GM21367 (cell line): Measurements from ENCODE around the gene MPP2.
"Not testable (repeated sequence)": the region's sequence is repeated elsewhere in the genome, so short reads cannot be mapped to it uniquely, and the experiment has no call there.

Experiments
- ATAC-seq: cut with Tn5 transposase; IDR thresholded peaks from one replicate; pipeline ENCODE4 v1.9.1; 2021; ENCODE audit not compliant: unreplicated experiment

Gene MPP2

GRCh38 chr17:43907425-43907981 lies at the start of gene MPP2:
Gene MPP2 (minus strand): TSS chr17:43907536. CDS start chr17:43904460, 3,076 bp downstream.
- ATAC-seq: no peak

- ATAC-seq: no peak
Observed at GRCh38 chr17:43956222-43956621, 48.9 kb upstream of the MPP2 start.

- ATAC-seq: no peak
Observed at GRCh38 chr17:43953746-43954145, 46.4 kb upstream of the MPP2 start, which contains the start of gene PYY. Gene PYY (minus strand): TSS chr17:43953940. CDS start chr17:43953483, 457 bp downstream.

- ATAC-seq: no peak
Observed at GRCh38 chr17:43952724-43953666, 45.7 kb upstream of the MPP2 start.

GRCh38 chr17:43952351-43952723 lies 45.0 kb upstream of the MPP2 start:
- no peak for ATAC-seq

GRCh38 chr17:43951750-43952149 lies 44.4 kb upstream of the MPP2 start:
- ATAC-seq: no peak

- no peak for ATAC-seq
Observed at GRCh38 chr17:43950554-43950953, 43.2 kb upstream of the MPP2 start.

- ATAC-seq: no peak
Observed at GRCh38 chr17:43949781-43950180, 42.4 kb upstream of the MPP2 start.

GRCh38 chr17:43946781-43947180 lies 39.4 kb upstream of the MPP2 start:
- no peak for ATAC-seq

- ATAC-seq: no peak
Observed at GRCh38 chr17:43945074-43945829, 37.9 kb upstream of the MPP2 start.

GRCh38 chr17:43942051-43942685 lies 34.8 kb upstream of the MPP2 start, which contains the start of gene PPY:
Gene PPY (minus strand): TSS chr17:43942476. CDS start chr17:43941654, 822 bp downstream.
- no peak for ATAC-seq

- no peak for ATAC-seq
Observed at GRCh38 chr17:43940630-43941029, 33.3 kb upstream of the MPP2 start.

GRCh38 chr17:43939886-43940285 lies 32.5 kb upstream of the MPP2 start:
- ATAC-seq: no peak

- ATAC-seq: not testable (repeated sequence)
Observed at GRCh38 chr17:43939452-43939851, 32.1 kb upstream of the MPP2 start.

GRCh38 chr17:43938838-43939182 lies 31.5 kb upstream of the MPP2 start:
- no peak for ATAC-seq

GRCh38 chr17:43936434-43936833 lies 29.1 kb upstream of the MPP2 start:
- ATAC-seq: no peak

- no peak for ATAC-seq
Observed at GRCh38 chr17:43935926-43936261, 28.6 kb upstream of the MPP2 start.

- no peak for ATAC-seq
Observed at GRCh38 chr17:43935204-43935925, 28.0 kb upstream of the MPP2 start.

GRCh38 chr17:43932923-43933322 lies 25.6 kb upstream of the MPP2 start:
- no peak for ATAC-seq

- no peak for ATAC-seq
Observed at GRCh38 chr17:43932357-43932756, 25.0 kb upstream of the MPP2 start.
